H1 (cell line): ENCODE data around the gene UVRAG. TPM values are rescaled to one million over a fixed set of nuclear protein-coding genes. Genes with fewer than 3 reads are reported as not detected.

Source experiments
- KDM5A ChIP-seq: fragments of 200-600 bp; IDR thresholded peaks from 2 replicates; pipeline ENCODE4 v1.7.1; 2012; ENCODE audit warnings: mild to moderate bottlenecking, low read length, inconsistent platforms, mixed read lengths
- POU5F1 ChIP-seq: IDR thresholded peaks from 2 replicates; pipeline ENCODE4 v1.6.1; 2011; ENCODE audit warnings: low read depth, mild to moderate bottlenecking, low read length, moderate library complexity
- RXRA ChIP-seq: IDR thresholded peaks from 2 replicates; pipeline ENCODE4 v1.6.1; 2011; ENCODE audit warnings: low read depth, mild to moderate bottlenecking, low read length, moderate library complexity; ENCODE audit not compliant: insufficient read depth
- polyA plus RNA-seq, 7 experiments: library from polyadenylated mRNA; depleted of rRNA in 3 of 7; stranded (reverse) in 5 of 7; unstranded in 2 of 7; fragments of >200 nt in 5 of 7; fragments of 200-250 nt in 2 of 7; gene quantifications; 1 replicate in 5 of 7; 2 replicates in 1 of 7; 4 replicates in 1 of 7; pipeline versions ENCODE4 v1.2.1 to v1.2.3, GENCODE V29; 2011 to 2013; ENCODE audit warnings: missing spikeins in 2 of 7, mixed read lengths in 2 of 7
- total RNA-seq: library from RNA; stranded (reverse); fragmentation: NEBNext Ultra II Directional; extraction: Animal tissue kit (Norgen Biotek cat#: 25700); gene quantifications from 2 replicates; pipeline ENCODE4 v1.2.1, GENCODE V29; 2021

UVRAG gene
- total and polyA plus RNA-seq, 2 of the 8 experiments (the other 6 are each of a cell fraction or from before 2014, with no cell fraction given), result 5.5 to 14.7 TPM

- TF ChIP-seq KDM5A (no peak), POU5F1 (no peak), RXRA (no peak)
Measured at GRCh38 chr11:76104285-76104684, 289.3 kb downstream of the UVRAG start (continued).
